WTC11 (cell line): ENCODE results near the gene INPP5A. TPM values are rescaled to one million over a fixed set of nuclear protein-coding genes. Genes with fewer than 3 reads are reported as not detected.

ENCODE experiments used
- ATAC-seq: fragments of 200-7000 bp; cut with Tn5 transposase; 2 replicates; pipeline ENCODE4 v1.10.0; 2021; ENCODE audit warnings: mild to moderate bottlenecking, moderate library complexity
- CTCF ChIA-PET: fragments of 300-600 bp; sonication (Branson Sonifier 250); formaldehyde crosslinking; loops from one replicate; lab custom pipeline; 2021; ENCODE audit warnings: antibody characterized with exemption; lab: Charles Lee
- POLR2A ChIA-PET: fragments of 350-600 bp; sonication (Branson Sonifier 250); formaldehyde crosslinking; loops from one replicate; lab custom pipeline; 2021; ENCODE audit warnings: antibody characterized with exemption; lab: Charles Lee
- DNase-seq: peaks from one replicate; pipeline ENCODE4 v3.0.0; 2021; ENCODE audit warnings: low spot score
- H3K27ac Mint-ChIP-seq: 2 replicates; pipeline ENCODE4 v1.8.0; 2021; ENCODE audit warnings: mixed read lengths
- H3K27me3 Mint-ChIP-seq: 2 replicates; pipeline ENCODE4 v1.8.0; 2021; ENCODE audit warnings: low read depth, mild to moderate bottlenecking, moderate library complexity, mixed read lengths
- H3K36me3 Mint-ChIP-seq: 2 replicates; pipeline ENCODE4 v1.8.0; 2021; ENCODE audit warnings: mixed read lengths
- H3K4me1 Mint-ChIP-seq: 2 replicates; pipeline ENCODE4 v1.8.0; 2022; ENCODE audit warnings: mixed read lengths
- H3K4me3 Mint-ChIP-seq: 2 replicates; pipeline ENCODE4 v1.8.0; 2021; ENCODE audit warnings: mild to moderate bottlenecking, moderate library complexity, mixed read lengths
- H3K9me3 Mint-ChIP-seq: 2 replicates; pipeline ENCODE4 v1.8.0; 2021; ENCODE audit warnings: mixed read lengths
- CBFB ChIP-seq: sonication (generic); formaldehyde crosslinking; IDR thresholded peaks from 2 replicates; pipeline ENCODE4 v1.8.1; 2022; ENCODE audit warnings: mild to moderate bottlenecking, low read depth, missing genetic modification reagents
- CDX4 ChIP-seq: fragments of 250-450 bp; sonication (Bioruptor Pico); IDR thresholded peaks from 2 replicates; pipeline ENCODE4 v1.9.0; 2021; ENCODE audit warnings: moderate library complexity, mild to moderate bottlenecking, inconsistent platforms, borderline replicate concordance
- E2F4 ChIP-seq: sonication (generic); formaldehyde crosslinking; IDR thresholded peaks from 2 replicates; pipeline ENCODE4 v1.8.1; 2022; ENCODE audit warnings: low read depth, mild to moderate bottlenecking, moderate library complexity, missing genetic modification reagents, borderline replicate concordance
- ELF4 ChIP-seq: sonication (generic); formaldehyde crosslinking; IDR thresholded peaks from 2 replicates; pipeline ENCODE4 v1.8.1; 2022; ENCODE audit warnings: low read depth, mild to moderate bottlenecking, moderate library complexity, missing genetic modification reagents
- FOXK1 ChIP-seq: sonication (generic); formaldehyde crosslinking; IDR thresholded peaks from 2 replicates; pipeline ENCODE4 v1.8.0; 2022; ENCODE audit warnings: mild to moderate bottlenecking, moderate library complexity, missing genetic modification reagents
- JUN ChIP-seq: sonication (generic); formaldehyde crosslinking; IDR thresholded peaks from 2 replicates; pipeline ENCODE4 v1.8.0; 2023; ENCODE audit warnings: mild to moderate bottlenecking, missing genetic modification reagents
- MXD4 ChIP-seq: fragments of 250-450 bp; sonication (Bioruptor Pico); IDR thresholded peaks from 2 replicates; pipeline ENCODE4 v1.8.0; 2021; ENCODE audit warnings: mild to moderate bottlenecking, moderate library complexity, borderline replicate concordance
- MYBL2 ChIP-seq: sonication (generic); formaldehyde crosslinking; IDR thresholded peaks from 2 replicates; pipeline ENCODE4 v1.8.1; 2023; ENCODE audit warnings: mild to moderate bottlenecking, moderate library complexity, missing genetic modification reagents
- OVOL2 ChIP-seq: fragments of 250-450 bp; sonication (Bioruptor Pico); IDR thresholded peaks from 2 replicates; pipeline ENCODE4 v1.9.0; 2021; ENCODE audit warnings: mild to moderate bottlenecking, borderline replicate concordance
- RORB ChIP-seq: fragments of 250-450 bp; sonication (Bioruptor Pico); IDR thresholded peaks from 2 replicates; pipeline ENCODE4 v1.9.0; 2021; ENCODE audit warnings: mild to moderate bottlenecking
- SP1 ChIP-seq: sonication (generic); formaldehyde crosslinking; conservative IDR thresholded peaks from 2 replicates; pipeline ENCODE4 v1.8.1; 2022; ENCODE audit warnings: missing genetic modification reagents
- TP53 ChIP-seq: sonication (generic); formaldehyde crosslinking; IDR thresholded peaks from 2 replicates; pipeline ENCODE4 v1.8.1; 2023; ENCODE audit warnings: mild to moderate bottlenecking, missing genetic modification reagents
- ZNF219 ChIP-seq: sonication (generic); formaldehyde crosslinking; IDR thresholded peaks from 2 replicates; pipeline ENCODE4 v1.8.0; 2023; ENCODE audit warnings: missing genetic modification reagents, mild to moderate bottlenecking, borderline replicate concordance
- total RNA-seq: library from RNA; stranded (reverse); gene quantifications from 3 replicates; pipeline ENCODE4 v1.2.3, GENCODE V29; 2021
- TF ChIP-seq, protein P1 (sequence below): sonication (generic); formaldehyde crosslinking; IDR thresholded peaks from 2 replicates; pipeline ENCODE4 v1.8.0; 2022; ENCODE audit warnings: mild to moderate bottlenecking, missing genetic modification reagents
- TF ChIP-seq, protein P2 (sequence below): sonication (generic); formaldehyde crosslinking; IDR thresholded peaks from 2 replicates; pipeline ENCODE4 v1.8.1; 2023; ENCODE audit warnings: mild to moderate bottlenecking, missing genetic modification reagents
- TF ChIP-seq, protein P3 (sequence below): sonication (generic); formaldehyde crosslinking; IDR thresholded peaks from 2 replicates; pipeline ENCODE4 v1.8.1; 2022; ENCODE audit warnings: mild to moderate bottlenecking, missing genetic modification reagents, moderate library complexity, borderline replicate concordance
- TF ChIP-seq, protein P4 (sequence below): fragments of 250-450 bp; sonication (Bioruptor Pico); IDR thresholded peaks from 2 replicates; pipeline ENCODE4 v1.9.0; 2021; ENCODE audit warnings: mild to moderate bottlenecking, borderline replicate concordance
- TF ChIP-seq, protein P5 (sequence below): sonication (generic); formaldehyde crosslinking; IDR thresholded peaks from 2 replicates; pipeline ENCODE4 v1.8.1; 2022; ENCODE audit warnings: mild to moderate bottlenecking, moderate library complexity, missing genetic modification reagents
- TF ChIP-seq, protein P6 (sequence below): fragments of 250-450 bp; sonication (Bioruptor Pico); IDR thresholded peaks from 2 replicates; pipeline ENCODE4 v1.9.0; 2021; ENCODE audit warnings: mild to moderate bottlenecking

INPP5A gene
- total RNA-seq, 1 experiment from 2014 or later = 22.1 TPM

GRCh38 chr10:132595854-132596253 is 58.3 kb downstream of the INPP5A start:
- POLR2A ChIA-PET = no interaction called here

DNA sequence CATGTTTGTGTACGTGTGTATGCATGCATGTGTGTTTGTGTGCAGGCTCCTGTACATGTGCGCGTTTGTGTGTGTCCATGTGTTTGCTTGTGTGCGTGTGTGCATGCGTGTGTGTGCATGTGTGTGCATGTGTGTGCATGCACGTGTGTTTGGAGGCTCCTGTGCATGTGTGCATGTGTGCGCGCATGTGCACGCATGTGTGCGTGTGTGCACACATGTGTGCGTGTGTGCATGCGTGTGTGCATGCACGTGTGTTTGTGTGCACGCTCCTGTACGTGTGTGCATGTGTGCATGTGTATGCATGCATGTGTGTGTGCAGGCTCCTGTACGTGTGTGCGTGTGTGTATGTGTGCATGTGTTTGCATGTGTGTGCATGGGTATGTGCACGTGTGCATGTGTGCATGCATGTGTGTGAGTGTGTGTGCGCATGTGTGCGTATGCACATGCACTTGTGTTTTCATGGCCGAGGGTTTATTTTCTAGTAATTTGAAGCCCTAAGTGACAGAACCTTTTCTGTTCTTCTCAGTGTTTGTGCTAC is 59.2 kb downstream of the INPP5A start:
- H3K4me3 Mint-ChIP-seq = no peak overlapping the region
- H3K9me3 Mint-ChIP-seq = peaks cover 46% of the 10 kb centered on the region
- DNase-seq = no peak
- peaks cover 31% of the 10 kb centered on the region for H3K27me3 Mint-ChIP-seq
- H3K27ac Mint-ChIP-seq = no peak overlapping the region
- H3K36me3 Mint-ChIP-seq = peaks cover 24% of the 10 kb centered on the region
- CTCF ChIA-PET = no interaction called here
- peaks cover under 1% of the 10 kb centered on the region for H3K4me1 Mint-ChIP-seq
- POLR2A ChIA-PET = no interaction called here
- ATAC-seq = no peak
- TF ChIP-seq, protein P1, sequence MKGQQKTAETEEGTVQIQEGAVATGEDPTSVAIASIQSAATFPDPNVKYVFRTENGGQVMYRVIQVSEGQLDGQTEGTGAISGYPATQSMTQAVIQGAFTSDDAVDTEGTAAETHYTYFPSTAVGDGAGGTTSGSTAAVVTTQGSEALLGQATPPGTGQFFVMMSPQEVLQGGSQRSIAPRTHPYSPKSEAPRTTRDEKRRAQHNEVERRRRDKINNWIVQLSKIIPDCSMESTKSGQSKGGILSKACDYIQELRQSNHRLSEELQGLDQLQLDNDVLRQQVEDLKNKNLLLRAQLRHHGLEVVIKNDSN (CRISPR knock-in tag) = no peak
- TF ChIP-seq SP1 (CRISPR knock-in tag) = no peak
- no peak for TF ChIP-seq ELF4
- no peak for TF ChIP-seq TP53 (CRISPR knock-in tag)
- no peak for TF ChIP-seq OVOL2 (CRISPR knock-in tag)
- TF ChIP-seq, protein P2, sequence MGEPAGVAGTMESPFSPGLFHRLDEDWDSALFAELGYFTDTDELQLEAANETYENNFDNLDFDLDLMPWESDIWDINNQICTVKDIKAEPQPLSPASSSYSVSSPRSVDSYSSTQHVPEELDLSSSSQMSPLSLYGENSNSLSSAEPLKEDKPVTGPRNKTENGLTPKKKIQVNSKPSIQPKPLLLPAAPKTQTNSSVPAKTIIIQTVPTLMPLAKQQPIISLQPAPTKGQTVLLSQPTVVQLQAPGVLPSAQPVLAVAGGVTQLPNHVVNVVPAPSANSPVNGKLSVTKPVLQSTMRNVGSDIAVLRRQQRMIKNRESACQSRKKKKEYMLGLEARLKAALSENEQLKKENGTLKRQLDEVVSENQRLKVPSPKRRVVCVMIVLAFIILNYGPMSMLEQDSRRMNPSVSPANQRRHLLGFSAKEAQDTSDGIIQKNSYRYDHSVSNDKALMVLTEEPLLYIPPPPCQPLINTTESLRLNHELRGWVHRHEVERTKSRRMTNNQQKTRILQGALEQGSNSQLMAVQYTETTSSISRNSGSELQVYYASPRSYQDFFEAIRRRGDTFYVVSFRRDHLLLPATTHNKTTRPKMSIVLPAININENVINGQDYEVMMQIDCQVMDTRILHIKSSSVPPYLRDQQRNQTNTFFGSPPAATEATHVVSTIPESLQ (CRISPR knock-in tag) = no peak
- no peak for TF ChIP-seq JUN
- TF ChIP-seq, protein P3, sequence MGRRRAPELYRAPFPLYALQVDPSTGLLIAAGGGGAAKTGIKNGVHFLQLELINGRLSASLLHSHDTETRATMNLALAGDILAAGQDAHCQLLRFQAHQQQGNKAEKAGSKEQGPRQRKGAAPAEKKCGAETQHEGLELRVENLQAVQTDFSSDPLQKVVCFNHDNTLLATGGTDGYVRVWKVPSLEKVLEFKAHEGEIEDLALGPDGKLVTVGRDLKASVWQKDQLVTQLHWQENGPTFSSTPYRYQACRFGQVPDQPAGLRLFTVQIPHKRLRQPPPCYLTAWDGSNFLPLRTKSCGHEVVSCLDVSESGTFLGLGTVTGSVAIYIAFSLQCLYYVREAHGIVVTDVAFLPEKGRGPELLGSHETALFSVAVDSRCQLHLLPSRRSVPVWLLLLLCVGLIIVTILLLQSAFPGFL (CRISPR knock-in tag) = no peak

More at GRCh38 chr10:132595854-132596253, 58.3 kb downstream of the INPP5A start:
- TF ChIP-seq CDX4 (CRISPR knock-in tag) (no peak), E2F4 (no peak), RORB (no peak), FOXK1 (no peak), CBFB (CRISPR knock-in tag) (no peak), ZNF219 (no peak), MXD4 (CRISPR knock-in tag) (no peak), MYBL2 (no peak)
- TF ChIP-seq, protein P4, sequence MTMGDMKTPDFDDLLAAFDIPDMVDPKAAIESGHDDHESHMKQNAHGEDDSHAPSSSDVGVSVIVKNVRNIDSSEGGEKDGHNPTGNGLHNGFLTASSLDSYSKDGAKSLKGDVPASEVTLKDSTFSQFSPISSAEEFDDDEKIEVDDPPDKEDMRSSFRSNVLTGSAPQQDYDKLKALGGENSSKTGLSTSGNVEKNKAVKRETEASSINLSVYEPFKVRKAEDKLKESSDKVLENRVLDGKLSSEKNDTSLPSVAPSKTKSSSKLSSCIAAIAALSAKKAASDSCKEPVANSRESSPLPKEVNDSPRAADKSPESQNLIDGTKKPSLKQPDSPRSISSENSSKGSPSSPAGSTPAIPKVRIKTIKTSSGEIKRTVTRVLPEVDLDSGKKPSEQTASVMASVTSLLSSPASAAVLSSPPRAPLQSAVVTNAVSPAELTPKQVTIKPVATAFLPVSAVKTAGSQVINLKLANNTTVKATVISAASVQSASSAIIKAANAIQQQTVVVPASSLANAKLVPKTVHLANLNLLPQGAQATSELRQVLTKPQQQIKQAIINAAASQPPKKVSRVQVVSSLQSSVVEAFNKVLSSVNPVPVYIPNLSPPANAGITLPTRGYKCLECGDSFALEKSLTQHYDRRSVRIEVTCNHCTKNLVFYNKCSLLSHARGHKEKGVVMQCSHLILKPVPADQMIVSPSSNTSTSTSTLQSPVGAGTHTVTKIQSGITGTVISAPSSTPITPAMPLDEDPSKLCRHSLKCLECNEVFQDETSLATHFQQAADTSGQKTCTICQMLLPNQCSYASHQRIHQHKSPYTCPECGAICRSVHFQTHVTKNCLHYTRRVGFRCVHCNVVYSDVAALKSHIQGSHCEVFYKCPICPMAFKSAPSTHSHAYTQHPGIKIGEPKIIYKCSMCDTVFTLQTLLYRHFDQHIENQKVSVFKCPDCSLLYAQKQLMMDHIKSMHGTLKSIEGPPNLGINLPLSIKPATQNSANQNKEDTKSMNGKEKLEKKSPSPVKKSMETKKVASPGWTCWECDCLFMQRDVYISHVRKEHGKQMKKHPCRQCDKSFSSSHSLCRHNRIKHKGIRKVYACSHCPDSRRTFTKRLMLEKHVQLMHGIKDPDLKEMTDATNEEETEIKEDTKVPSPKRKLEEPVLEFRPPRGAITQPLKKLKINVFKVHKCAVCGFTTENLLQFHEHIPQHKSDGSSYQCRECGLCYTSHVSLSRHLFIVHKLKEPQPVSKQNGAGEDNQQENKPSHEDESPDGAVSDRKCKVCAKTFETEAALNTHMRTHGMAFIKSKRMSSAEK (CRISPR knock-in tag) = no peak
- TF ChIP-seq, protein P5, sequence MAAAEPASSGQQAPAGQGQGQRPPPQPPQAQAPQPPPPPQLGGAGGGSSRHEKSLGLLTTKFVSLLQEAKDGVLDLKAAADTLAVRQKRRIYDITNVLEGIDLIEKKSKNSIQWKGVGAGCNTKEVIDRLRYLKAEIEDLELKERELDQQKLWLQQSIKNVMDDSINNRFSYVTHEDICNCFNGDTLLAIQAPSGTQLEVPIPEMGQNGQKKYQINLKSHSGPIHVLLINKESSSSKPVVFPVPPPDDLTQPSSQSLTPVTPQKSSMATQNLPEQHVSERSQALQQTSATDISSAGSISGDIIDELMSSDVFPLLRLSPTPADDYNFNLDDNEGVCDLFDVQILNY (CRISPR knock-in tag) = no peak
- TF ChIP-seq, protein P6, sequence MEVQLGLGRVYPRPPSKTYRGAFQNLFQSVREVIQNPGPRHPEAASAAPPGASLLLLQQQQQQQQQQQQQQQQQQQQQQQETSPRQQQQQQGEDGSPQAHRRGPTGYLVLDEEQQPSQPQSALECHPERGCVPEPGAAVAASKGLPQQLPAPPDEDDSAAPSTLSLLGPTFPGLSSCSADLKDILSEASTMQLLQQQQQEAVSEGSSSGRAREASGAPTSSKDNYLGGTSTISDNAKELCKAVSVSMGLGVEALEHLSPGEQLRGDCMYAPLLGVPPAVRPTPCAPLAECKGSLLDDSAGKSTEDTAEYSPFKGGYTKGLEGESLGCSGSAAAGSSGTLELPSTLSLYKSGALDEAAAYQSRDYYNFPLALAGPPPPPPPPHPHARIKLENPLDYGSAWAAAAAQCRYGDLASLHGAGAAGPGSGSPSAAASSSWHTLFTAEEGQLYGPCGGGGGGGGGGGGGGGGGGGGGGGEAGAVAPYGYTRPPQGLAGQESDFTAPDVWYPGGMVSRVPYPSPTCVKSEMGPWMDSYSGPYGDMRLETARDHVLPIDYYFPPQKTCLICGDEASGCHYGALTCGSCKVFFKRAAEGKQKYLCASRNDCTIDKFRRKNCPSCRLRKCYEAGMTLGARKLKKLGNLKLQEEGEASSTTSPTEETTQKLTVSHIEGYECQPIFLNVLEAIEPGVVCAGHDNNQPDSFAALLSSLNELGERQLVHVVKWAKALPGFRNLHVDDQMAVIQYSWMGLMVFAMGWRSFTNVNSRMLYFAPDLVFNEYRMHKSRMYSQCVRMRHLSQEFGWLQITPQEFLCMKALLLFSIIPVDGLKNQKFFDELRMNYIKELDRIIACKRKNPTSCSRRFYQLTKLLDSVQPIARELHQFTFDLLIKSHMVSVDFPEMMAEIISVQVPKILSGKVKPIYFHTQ (CRISPR knock-in tag) = no peak
- TF ChIP-seq, all 79 proteins: peak for 0
- H3K36me3 Mint-ChIP-seq = peaks cover 14% of the 10 kb centered on the region
- CTCF ChIA-PET = no interaction called here
- no peak overlapping the region for H3K27ac Mint-ChIP-seq
- peaks cover 36% of the 10 kb centered on the region for H3K9me3 Mint-ChIP-seq
- peaks cover 11% of the 10 kb centered on the region for H3K4me1 Mint-ChIP-seq
- peaks cover 21% of the 10 kb centered on the region for H3K27me3 Mint-ChIP-seq
- no peak for DNase-seq
- ATAC-seq = no peak
- H3K4me3 Mint-ChIP-seq = no peak overlapping the region
